HCT116 (cell line): ENCODE measurements around the gene INTS2. TPM values are rescaled to one million over a fixed set of nuclear protein-coding genes. Genes with fewer than 3 reads are reported as not detected.
"Not testable (repeated sequence)": the region's sequence is repeated elsewhere in the genome, so short reads cannot be mapped to it uniquely, and the experiment has no call there.

Source experiments
- ATAC-seq: fragments of 200-7000 bp; cut with Tn5 transposase; 2 replicates; pipeline ENCODE4 v1.9.1; 2020; ENCODE audit warnings: mild to moderate bottlenecking, moderate library complexity
- BruUV-seq: library from RNA; stranded (reverse); fragments of 400-500 nt; replicated peaks from 2 replicates; lab custom pipeline; 2021; lab: Mats Ljungman, UMichigan
- CTCF ChIA-PET: fragments of 300-600 bp; sonication (Branson Sonifier 250); formaldehyde crosslinking; loops from one replicate; lab custom pipeline; 2021; ENCODE audit warnings: antibody characterized with exemption; lab: Charles Lee
- POLR2A ChIA-PET: fragments of 300-600, 350-600 bp; sonication (Branson Sonifier 250); formaldehyde crosslinking; loops from one replicate; lab custom pipeline; 2021; ENCODE audit warnings: antibody characterized with exemption; lab: Charles Lee
- RAD21 ChIA-PET, 2 experiments: fragments of 300-600 bp; sonication (Branson Sonifier 250); formaldehyde crosslinking; loops; one replicate each; lab custom pipeline; 2023; ENCODE audit warnings: low total read pairs in 2 of 2; ENCODE audit not compliant: uncharacterized antibody in 2 of 2, unreplicated experiment in 2 of 2, low non-redundant PET in 1 of 2; lab: Charles Lee
- DNase-seq: peaks from one replicate; pipeline ENCODE4 v3.0.0-alpha.2; 2010; ENCODE audit warnings: low read depth, low spot score
- H2AFZ ChIP-seq: fragments of 200-600 bp; shearing (Covaris generic), sonication (generic); 2 replicates; pipeline ENCODE4 v1.6.1; 2017; ENCODE audit warnings: low read depth, mixed run types, mixed read lengths, antibody characterized with exemption, low read length; ENCODE audit not compliant: poor library complexity, severe bottlenecking
- H3K27ac ChIP-seq: 2 replicates; pipeline ENCODE4 v1.5.1; 2012; ENCODE audit warnings: low read depth, low read length
- H3K27me3 ChIP-seq: fragments of 200-600 bp; sonication (generic); 2 replicates; pipeline ENCODE4 v1.6.1; 2016; ENCODE audit warnings: mixed run types, low read length, mixed read lengths; ENCODE audit not compliant: insufficient read depth
- H3K36me3 ChIP-seq, 2 experiments: fragments of 200-500 bp in 1 of 2; fragments of 200-600 bp in 1 of 2; sonication (Bioruptor generic) in 1 of 2; sonication (generic) in 1 of 2; 2 replicates each; pipeline versions ENCODE4 v1.5.1 to v1.6.1; 2014 to 2016; ENCODE audit warnings: low read length in 2 of 2, inconsistent platforms in 1 of 2, mixed read lengths in 1 of 2, mixed run types in 1 of 2; ENCODE audit not compliant: insufficient read depth in 2 of 2, control insufficient read depth in 1 of 2
- H3K4me1 ChIP-seq, 2 experiments: fragments of 200-600 bp in 1 of 2; sonication (generic) in 1 of 2; 2 replicates each; pipeline versions ENCODE4 v1.5.1 to v1.6.1; 2012 to 2017; ENCODE audit warnings: low read length in 2 of 2, inconsistent platforms in 1 of 2, mild to moderate bottlenecking in 1 of 2, mixed read lengths in 1 of 2, mixed run types in 1 of 2, moderate library complexity in 1 of 2; ENCODE audit not compliant: insufficient read depth in 2 of 2, control insufficient read depth in 1 of 2
- H3K4me2 ChIP-seq: fragments of 200-600 bp; sonication (generic); 2 replicates; pipeline ENCODE4 v1.6.1; 2017; ENCODE audit warnings: mixed run types, low read length, mixed read lengths
- H3K4me3 ChIP-seq, 2 experiments: fragments of 200-600 bp in 1 of 2; sonication (generic) in 1 of 2; replicated peaks in 1 of 2; 2 replicates each; pipeline ENCODE4 v1.5.1; 2011 to 2016; ENCODE audit warnings: low read length in 2 of 2, control low read depth in 1 of 2, low read depth in 1 of 2, mild to moderate bottlenecking in 1 of 2, mixed read lengths in 1 of 2, mixed run types in 1 of 2
- H3K79me2 ChIP-seq: fragments of 200-600 bp; sonication (generic); 2 replicates; pipeline ENCODE4 v1.6.1; 2017; ENCODE audit warnings: mild to moderate bottlenecking, mixed run types, low read length, moderate library complexity, mixed read lengths; ENCODE audit not compliant: insufficient read depth
- H3K9ac ChIP-seq: fragments of 200-600 bp; sonication (generic); 2 replicates; pipeline ENCODE4 v1.6.1; 2016; ENCODE audit warnings: low read length, mixed read lengths
- H3K9me2 ChIP-seq: fragments of 200-600 bp; sonication (generic), shearing (Covaris generic); 2 replicates; pipeline ENCODE4 v1.6.1; 2017; ENCODE audit warnings: mixed run types, mild to moderate bottlenecking, moderate library complexity; ENCODE audit not compliant: insufficient read depth
- H3K9me3 ChIP-seq, 2 experiments: fragments of 200-500 bp in 1 of 2; fragments of 200-600 bp in 1 of 2; sonication (Bioruptor generic) in 1 of 2; sonication (generic) in 1 of 2; 2 replicates each; pipeline ENCODE4 v1.6.1; 2014 to 2017; ENCODE audit warnings: low read length in 2 of 2, mixed read lengths in 2 of 2, inconsistent platforms in 1 of 2, low read depth in 1 of 2, mild to moderate bottlenecking in 1 of 2, mixed run types in 1 of 2, moderate library complexity in 1 of 2; ENCODE audit not compliant: control insufficient read depth in 1 of 2, insufficient read depth in 1 of 2
- H4K20me1 ChIP-seq: fragments of 200-600 bp; sonication (generic), shearing (Covaris generic); 2 replicates; pipeline ENCODE4 v1.6.1; 2017; ENCODE audit warnings: mixed run types, mild to moderate bottlenecking, moderate library complexity; ENCODE audit not compliant: insufficient read depth
- EGR1 ChIP-seq: IDR thresholded peaks from 2 replicates; pipeline ENCODE4 v1.6.1; 2012; ENCODE audit warnings: low read depth
- ELF1 ChIP-seq: IDR thresholded peaks from 2 replicates; pipeline ENCODE4 v1.6.1; 2012; ENCODE audit warnings: low read depth, borderline replicate concordance
- RAD21 ChIP-seq: IDR thresholded peaks from 2 replicates; pipeline ENCODE4 v1.6.1; 2012; ENCODE audit warnings: low read depth, mild to moderate bottlenecking
- ZFX ChIP-seq: fragments of 450-650 bp; IDR thresholded peaks from 2 replicates; pipeline ENCODE4 v1.6.1; 2017
- intact Hi-C: fragments of 100-400 bp; cut with micrococcal nuclease; formaldehyde crosslinking; loops from 2 replicates; pipeline ENCODE4 v1.10.0; 2022
- total RNA-seq: library from RNA; stranded (reverse); gene quantifications from one replicate; pipeline ENCODE4 v1.2.1, GENCODE V29; 2021; ENCODE audit not compliant: unreplicated experiment

Gene INTS2
- total RNA-seq, 1 experiment from 2014 or later = 40.5 TPM

- H3K9ac ChIP-seq = peak overlapping the region; percentile 89
- no peak for ATAC-seq
- TF ChIP-seq EGR1 (no peak), ZFX (no peak), RAD21 (no peak), ELF1 (no peak)
- TF ChIP-seq, all 23 proteins: peak for 0
- H2AFZ ChIP-seq = no peak overlapping the region
- no peaks in the 10 kb centered on the region for H4K20me1 ChIP-seq
- peak overlapping the region; percentile 86 to 88 for H3K4me3 ChIP-seq
- peaks cover 12 to 16% of the 10 kb centered on the region in 2 experiments; a peak in 3 of 4 replicates for H3K4me1 ChIP-seq
- no peaks in the 10 kb centered on the region for H3K9me3 ChIP-seq
- peak overlapping the region; percentile 69 for H3K27ac ChIP-seq
- H3K79me2 ChIP-seq = peaks cover 27% of the 10 kb centered on the region
- POLR2A ChIA-PET = no interaction called here
- no peaks in the 10 kb centered on the region for H3K27me3 ChIP-seq
- H3K36me3 ChIP-seq = peaks cover 9 to 17% of the 10 kb centered on the region in 2 experiments; a peak in 2 of 4 replicates
- peak overlapping the region; percentile 86 for H3K4me2 ChIP-seq
- DNase-seq = no peak
- RAD21 ChIA-PET = no interaction called here
- intact Hi-C loops = no loop called here
- CTCF ChIA-PET = interaction anchor here (0.7 kb wide), 1 partner anchor 139 kb away, joined by 3 read pairs; no protein-coding TSS in a partner anchor
- BruUV-seq = no TSS peak
- H3K9me2 ChIP-seq = no peaks in the 10 kb centered on the region
Observed at GRCh38 chr17:61926826-61927207, 965 bp downstream of the INTS2 start.

DNA sequence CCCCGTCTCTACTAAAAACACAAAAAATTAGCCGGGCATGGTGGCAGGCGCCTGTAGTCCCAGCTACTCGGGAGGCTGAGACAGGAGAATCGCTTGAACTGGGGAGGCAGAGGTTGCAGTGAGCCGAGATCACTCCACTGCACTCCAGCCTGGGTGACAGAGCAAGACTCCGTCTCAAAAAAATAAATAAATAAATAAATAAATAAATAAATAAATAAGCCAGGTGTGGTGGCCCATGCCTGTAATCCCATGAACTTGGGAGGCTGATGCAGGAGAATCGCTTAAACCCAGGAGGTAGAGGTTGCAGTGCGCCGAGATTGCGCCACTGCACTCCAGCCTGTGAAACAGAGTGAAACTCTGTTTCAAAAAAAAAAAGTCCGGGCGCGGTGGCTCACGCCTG is 12.6 kb downstream of the INTS2 start:
- H3K4me3 ChIP-seq, H3K9me3 ChIP-seq, H3K27me3 ChIP-seq, H3K4me1 ChIP-seq, H3K27ac ChIP-seq, intact Hi-C loops, BruUV-seq, CTCF ChIA-PET, H3K9ac ChIP-seq, H3K4me2 ChIP-seq, ATAC-seq, RAD21 ChIA-PET, DNase-seq, POLR2A ChIA-PET, H3K9me2 ChIP-seq, H4K20me1 ChIP-seq, H2AFZ ChIP-seq: not testable (repeated sequence)
- Histone ChIP-seq H3K36me3 (peaks cover 21 to 36% of the 10 kb centered on the region in 2 experiments), H3K79me2 (peaks cover 27% of the 10 kb centered on the region)
